ENCODE measurements around the gene PLPPR2. TPM values are rescaled to one million over a fixed set of nuclear protein-coding genes. Genes with fewer than 3 reads are reported as not detected.
"Not testable (repeated sequence)": the region's sequence is repeated elsewhere in the genome, so short reads cannot be mapped to it uniquely, and the experiment has no call there.

PLPPR2 gene
- polyA plus RNA-seq, 1 experiment = 13.8 TPM

- POLR2A ChIA-PET = interaction anchor here (0.5 to 1.6 kb wide), 4 partner anchors 15 to 219 kb away, joined by 3 to 4 read pairs (median 4); partner anchors contain the start of gene SWSAP1
These were observed 15.8 kb upstream of the PLPPR2 start, which contains the start of gene RAB3D for GRCh38 chr19:11339254-11340098. Gene RAB3D (minus strand): TSS chr19:11339657. CDS start chr19:11337399, 2,258 bp downstream.

GRCh38 chr19:11340099-11340467 is 15.1 kb upstream of the PLPPR2 start:
- not testable (repeated sequence) for H3K27me3 ChIP-seq (ENCODE audit: control insufficient read depth, insufficient read depth, low read length); DNase-seq (ENCODE audit: low read depth, low spot score); H3K9me3 ChIP-seq (ENCODE audit: control insufficient read depth, insufficient read depth, low read length); H3K27ac ChIP-seq (ENCODE audit: low read depth, low read length)
- POLR2A ChIA-PET = interaction anchor here (0.5 to 1.6 kb wide), 4 partner anchors 16 to 218 kb away, joined by 3 to 4 read pairs (median 4); partner anchors contain the start of gene SWSAP1
- CTCF ChIA-PET = interaction anchor here (0.6 to 2.3 kb wide), 3 partner anchors 43 to 104 kb away, joined by 3 to 7 read pairs (median 3); no protein-coding TSS in a partner anchor
- H3K4me3 ChIP-seq (ENCODE audit: low read depth, low read length) = peak overlapping the region; percentile 73; the same call in 1 of the 2 replicates

More at GRCh38 chr19:11339254-11340098, 15.8 kb upstream of the PLPPR2 start, which contains the start of gene RAB3D:
- DNase-seq (ENCODE audit: low read depth, low spot score) = peak; percentile 63
- Histone ChIP-seq H3K9me3 (ENCODE audit: control insufficient read depth, insufficient read depth, low read length) (no peaks in the 10 kb centered on the region; the same call in 1 of the 2 replicates), H3K27ac (ENCODE audit: low read depth, low read length) (no peak within 1 kb of the TSS), H3K4me3 (ENCODE audit: low read depth, low read length) (peak within 1 kb of the TSS; percentile 73), H3K27me3 (ENCODE audit: control insufficient read depth, insufficient read depth, low read length) (no peaks in the 10 kb centered on the region)
- TF ChIP-seq CTCF (IDR thresholded peaks at IDR 0.05; ENCODE audit: low read depth, low read length) = no peak
- CTCF ChIA-PET = interaction anchor here (0.6 to 2.3 kb wide), 4 partner anchors 42 to 105 kb away, joined by 3 to 7 read pairs (median 4); no protein-coding TSS in a partner anchor

GRCh38 chr19:11342429-11342828 is 12.8 kb upstream of the PLPPR2 start:
- POLR2A ChIA-PET = interaction anchor here (0.6 kb wide), 1 partner anchor 20 kb away, joined by 3 read pairs; no protein-coding TSS in a partner anchor

GRCh38 chr19:11345122-11345803 is 10.0 kb upstream of the PLPPR2 start:
- Histone ChIP-seq H3K4me3 (ENCODE audit: low read depth, low read length) (peak overlapping the region; percentile 90), H3K27ac (ENCODE audit: low read depth, low read length) (peak overlapping the region; percentile 39), H3K27me3 (ENCODE audit: control insufficient read depth, insufficient read depth, low read length) (no peaks in the 10 kb centered on the region), H3K9me3 (ENCODE audit: control insufficient read depth, insufficient read depth, low read length) (peaks cover 14% of the 10 kb centered on the region)
- no peak for DNase-seq (ENCODE audit: low read depth, low spot score)
- CTCF ChIA-PET = no interaction called here
- POLR2A ChIA-PET = interaction anchor here (1.0 kb wide), 2 partner anchors 21 kb away, joined by 8 to 11 read pairs; no protein-coding TSS in a partner anchor
- no peak for TF ChIP-seq CTCF (IDR thresholded peaks at IDR 0.05; ENCODE audit: low read depth, low read length)

More at GRCh38 chr19:11342429-11342828, 12.8 kb upstream of the PLPPR2 start:
- Histone ChIP-seq H3K4me3 (ENCODE audit: low read depth, low read length) (no peak overlapping the region), H3K27ac (ENCODE audit: low read depth, low read length) (no peak overlapping the region), H3K9me3 (ENCODE audit: control insufficient read depth, insufficient read depth, low read length) (no peaks in the 10 kb centered on the region; the same call in 1 of the 2 replicates), H3K27me3 (ENCODE audit: control insufficient read depth, insufficient read depth, low read length) (no peaks in the 10 kb centered on the region)
- TF ChIP-seq CTCF (IDR thresholded peaks at IDR 0.05; ENCODE audit: low read depth, low read length) = no peak
- CTCF ChIA-PET = interaction anchor here (1.6 kb wide), 1 partner anchor 140 kb away, joined by 6 read pairs; no protein-coding TSS in a partner anchor
- no peak for DNase-seq (ENCODE audit: low read depth, low spot score)

Measured in AG04450 (cell line).